A549 (cell line): ENCODE measurements around the gene MACF1. TPM values are rescaled to one million over a fixed set of nuclear protein-coding genes. Genes with fewer than 3 reads are reported as not detected.
A peak's percentile ranks its signal among the peaks of the same experiment; 100 is the strongest.

ENCODE experiments used
- ATAC-seq, 2 experiments: fragments of 200-7000 bp in 1 of 2; fragments of >200 bp in 1 of 2; cut with Nextera tagmentation in 1 of 2; cut with Tn5 transposase in 1 of 2; 3 replicates each; pipeline versions ENCODE4 v1.8.0 to v1.9.1; 2018 to 2020; ENCODE audit warnings: mild to moderate bottlenecking in 1 of 2, moderate library complexity in 1 of 2
- CTCF ChIA-PET: fragments of 300-600 bp; sonication (Branson Sonifier 250); formaldehyde crosslinking; extraction: SDS; loops from one replicate; lab custom pipeline; 2021; ENCODE audit warnings: antibody characterized with exemption, inconsistent platforms; lab: Yijun Ruan, JAX
- POLR2A ChIA-PET: fragments of 350-600 bp; formaldehyde crosslinking; extraction: SDS; loops from one replicate; lab custom pipeline; 2021; ENCODE audit warnings: antibody characterized with exemption, inconsistent platforms; lab: Yijun Ruan, JAX
- DNase-seq, 2 experiments: peaks; one replicate each; pipeline versions ENCODE4 v3.0.0 to v3.0.0-alpha.2; 2011 to 2016; ENCODE audit warnings: low read depth in 1 of 2, low spot score in 1 of 2
- FAIRE-seq: peaks from 2 replicates; lab custom pipeline; 2011; peaks lifted over from hg19 to GRCh38; lab: Jason Lieb, UNC
- H3K27ac ChIP-seq, 2 experiments: fragments of >200 bp; sonication (Bioruptor Twin); formaldehyde crosslinking; 3 replicates each; pipeline ENCODE4 v1.5.1; 2016 to 2017
- H3K4me1 ChIP-seq: fragments of >200 bp; sonication (Bioruptor Twin); formaldehyde crosslinking; 3 replicates; pipeline ENCODE4 v1.6.1; 2016
- H3K4me2 ChIP-seq: fragments of >200 bp; sonication (Bioruptor Twin); formaldehyde crosslinking; 3 replicates; pipeline ENCODE4 v1.6.1; 2016
- H3K4me3 ChIP-seq: fragments of >200 bp; sonication (Bioruptor Twin); formaldehyde crosslinking; 3 replicates; pipeline ENCODE4 v1.5.1; 2016
- H3K9me3 ChIP-seq: fragments of >200 bp; sonication (Bioruptor Twin); formaldehyde crosslinking; 3 replicates; pipeline ENCODE4 v1.6.1; 2016
- CBX8 ChIP-seq: fragments of 200-600 bp; sonication (generic); IDR thresholded peaks from 2 replicates; pipeline ENCODE4 v1.6.1; 2016
- EHMT2 ChIP-seq: fragments of 200-600 bp; sonication (generic); IDR thresholded peaks from 2 replicates; pipeline ENCODE4 v1.6.1; 2016; ENCODE audit warnings: antibody characterized with exemption, low read depth, mild to moderate bottlenecking, moderate library complexity
- ESRRA ChIP-seq: fragments of 150-350 bp; IDR thresholded peaks from 2 replicates; pipeline ENCODE4 v1.6.1; 2014; ENCODE audit warnings: mild to moderate bottlenecking, low read length, borderline replicate concordance
- FOSL2 ChIP-seq, 2 experiments: fragments of 450-650 bp in 1 of 2; fragments of >200 bp in 1 of 2; sonication (Bioruptor Twin) in 1 of 2; formaldehyde crosslinking; IDR thresholded peaks; 2 replicates each; pipeline versions ENCODE4 v1.5.0 to v1.6.1; 2016 to 2020; ENCODE audit warnings: mild to moderate bottlenecking in 1 of 2, moderate library complexity in 1 of 2
- FOXS1 ChIP-seq: fragments of 250-450 bp; sonication (Bioruptor Pico); IDR thresholded peaks from 2 replicates; pipeline ENCODE4 v1.5.0; 2020; ENCODE audit warnings: mild to moderate bottlenecking, moderate library complexity
- GATA3 ChIP-seq: IDR thresholded peaks from 2 replicates; pipeline ENCODE4 v1.6.1; 2012; ENCODE audit warnings: borderline replicate concordance
- JUN ChIP-seq, 2 experiments: fragments of >200 bp; sonication (Bioruptor Twin); formaldehyde crosslinking; IDR thresholded peaks; 2 replicates in 1 of 2; 3 replicates in 1 of 2; pipeline ENCODE4 v1.6.1; 2016 to 2017
- JUNB ChIP-seq: fragments of >200 bp; sonication (Bioruptor Twin); formaldehyde crosslinking; IDR thresholded peaks from 2 replicates; pipeline ENCODE4 v1.6.1; 2016
- KDM1A ChIP-seq: fragments of 200-600 bp; sonication (generic); IDR thresholded peaks from 2 replicates; pipeline ENCODE4 v1.6.1; 2016; ENCODE audit warnings: low read depth, mild to moderate bottlenecking
- KDM5A ChIP-seq: fragments of 200-600 bp; sonication (generic); IDR thresholded peaks from 2 replicates; pipeline ENCODE4 v1.6.1; 2016; ENCODE audit warnings: antibody characterized with exemption, mild to moderate bottlenecking
- MAFK ChIP-seq: fragments of 450-650 bp; IDR thresholded peaks from 2 replicates; pipeline ENCODE4 v1.6.1; 2014; ENCODE audit not compliant: partially characterized antibody
- NFE2L2 ChIP-seq: fragments of 150-350 bp; conservative IDR thresholded peaks from 2 replicates; pipeline ENCODE4 v1.6.1; 2014; ENCODE audit warnings: low read length
- RFX5 ChIP-seq: fragments of 450-650 bp; IDR thresholded peaks from 2 replicates; pipeline ENCODE4 v1.7.1; 2014; ENCODE audit warnings: antibody characterized with exemption, mild to moderate bottlenecking, moderate library complexity
- RNF2 ChIP-seq: fragments of 200-600 bp; sonication (generic); IDR thresholded peaks from 2 replicates; pipeline ENCODE4 v1.6.1; 2016; ENCODE audit warnings: low read depth, mild to moderate bottlenecking, antibody characterized with exemption, moderate library complexity, borderline replicate concordance
- SMC3 ChIP-seq: fragments of >200 bp; sonication (Bioruptor Twin); formaldehyde crosslinking; IDR thresholded peaks from 3 replicates; pipeline ENCODE4 v1.6.1; 2018; ENCODE audit warnings: inconsistent platforms
- SREBF2 ChIP-seq: fragments of 450-650 bp; IDR thresholded peaks from 2 replicates; pipeline ENCODE4 v1.6.1; 2014; ENCODE audit warnings: mild to moderate bottlenecking, moderate library complexity
- TFCP2L1 ChIP-seq: fragments of 250-450 bp; sonication (Bioruptor Pico); IDR thresholded peaks from 2 replicates; pipeline ENCODE4 v1.5.0; 2021; ENCODE audit warnings: mild to moderate bottlenecking
- ZC3H11A ChIP-seq: fragments of 450-650 bp; IDR thresholded peaks from 2 replicates; pipeline ENCODE4 v1.6.1; 2014; ENCODE audit warnings: antibody characterized with exemption, mild to moderate bottlenecking
- ZFP36 ChIP-seq: fragments of 450-650 bp; IDR thresholded peaks from 2 replicates; pipeline ENCODE4 v1.6.1; 2014; ENCODE audit warnings: borderline replicate concordance; ENCODE audit not compliant: partially characterized antibody
- WGBS: methylation state at CpG from one replicate; pipeline ENCODE4 v1.1.6; 2017; ENCODE audit errors: missing lambda C conversion rate; 5-methylcytosine and 5-hydroxymethylcytosine counted together
- polyA plus RNA-seq, 4 experiments: library from polyadenylated mRNA; depleted of rRNA in 3 of 4; stranded (reverse); fragments of >200 nt; fragmentation: RNase III in 1 of 4; extraction: RNeasy Plus Mini Kit Qiagen cat#74134 plus additional on column Dnase treatment in 1 of 4; gene quantifications; 2 replicates in 3 of 4; 3 replicates in 1 of 4; pipeline ENCODE4 v1.2.3, GENCODE V29; 2011 to 2017
- TF ChIP-seq, protein P1 (sequence below): IDR thresholded peaks from 2 replicates; pipeline ENCODE4 v1.6.1; 2012
- TF ChIP-seq, protein P2 (sequence below): fragments of 150-350 bp; IDR thresholded peaks from 2 replicates; pipeline ENCODE4 v1.6.1; 2014; ENCODE audit warnings: low read depth, mild to moderate bottlenecking, low read length
- TF ChIP-seq, protein P3 (sequence below): IDR thresholded peaks from 2 replicates; pipeline ENCODE4 v1.6.1; 2012
- TF ChIP-seq, protein P4 (sequence below): fragments of 450-650 bp; IDR thresholded peaks from 2 replicates; pipeline ENCODE4 v1.6.1; 2014; ENCODE audit warnings: antibody characterized with exemption
- TF ChIP-seq, protein P5 (sequence below): fragments of >200 bp; sonication (Bioruptor Twin); formaldehyde crosslinking; IDR thresholded peaks from 3 replicates; pipeline ENCODE4 v1.5.1; 2016
- TF ChIP-seq, protein P6 (sequence below): fragments of >200 bp; sonication (Bioruptor Twin); formaldehyde crosslinking; IDR thresholded peaks from 2 replicates; pipeline ENCODE4 v1.6.1; 2016

The MACF1 gene
- polyA plus RNA-seq, 2 of the 4 experiments (the other 2 are of a cell fraction): 45.7 to 64.2 TPM

DNA sequence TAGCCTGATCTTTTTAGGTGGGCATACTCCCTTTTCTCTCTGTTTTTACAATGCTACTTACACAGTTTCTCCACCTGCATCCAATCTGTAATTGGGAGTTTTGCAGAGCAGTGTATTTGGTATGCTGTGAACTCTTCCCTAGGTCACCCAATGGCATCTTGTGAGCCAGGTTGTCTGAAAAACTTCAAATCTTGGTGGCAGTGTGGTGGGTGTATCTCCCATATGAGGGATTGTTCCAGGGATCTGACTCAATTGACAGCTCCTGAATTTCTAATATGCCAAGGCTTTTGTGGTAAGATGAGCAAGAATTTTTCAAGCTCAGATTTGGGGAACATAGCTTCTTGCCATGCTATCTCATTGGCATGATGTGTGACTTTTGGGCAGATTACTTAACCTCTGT, 47.2 kb upstream of the MACF1 start (continued):
- TF ChIP-seq, protein P1, sequence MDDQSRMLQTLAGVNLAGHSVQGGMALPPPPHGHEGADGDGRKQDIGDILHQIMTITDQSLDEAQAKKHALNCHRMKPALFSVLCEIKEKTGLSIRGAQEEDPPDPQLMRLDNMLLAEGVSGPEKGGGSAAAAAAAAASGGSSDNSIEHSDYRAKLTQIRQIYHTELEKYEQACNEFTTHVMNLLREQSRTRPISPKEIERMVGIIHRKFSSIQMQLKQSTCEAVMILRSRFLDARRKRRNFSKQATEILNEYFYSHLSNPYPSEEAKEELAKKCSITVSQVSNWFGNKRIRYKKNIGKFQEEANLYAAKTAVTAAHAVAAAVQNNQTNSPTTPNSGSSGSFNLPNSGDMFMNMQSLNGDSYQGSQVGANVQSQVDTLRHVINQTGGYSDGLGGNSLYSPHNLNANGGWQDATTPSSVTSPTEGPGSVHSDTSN: no peak
- TF ChIP-seq JUNB: no peak
- TF ChIP-seq SREBF2: no peak
- TF ChIP-seq GATA3: no peak
- TF ChIP-seq SMC3: no peak
- no peak for TF ChIP-seq JUN (IDR thresholded peaks at IDR 0.05)

DNA sequence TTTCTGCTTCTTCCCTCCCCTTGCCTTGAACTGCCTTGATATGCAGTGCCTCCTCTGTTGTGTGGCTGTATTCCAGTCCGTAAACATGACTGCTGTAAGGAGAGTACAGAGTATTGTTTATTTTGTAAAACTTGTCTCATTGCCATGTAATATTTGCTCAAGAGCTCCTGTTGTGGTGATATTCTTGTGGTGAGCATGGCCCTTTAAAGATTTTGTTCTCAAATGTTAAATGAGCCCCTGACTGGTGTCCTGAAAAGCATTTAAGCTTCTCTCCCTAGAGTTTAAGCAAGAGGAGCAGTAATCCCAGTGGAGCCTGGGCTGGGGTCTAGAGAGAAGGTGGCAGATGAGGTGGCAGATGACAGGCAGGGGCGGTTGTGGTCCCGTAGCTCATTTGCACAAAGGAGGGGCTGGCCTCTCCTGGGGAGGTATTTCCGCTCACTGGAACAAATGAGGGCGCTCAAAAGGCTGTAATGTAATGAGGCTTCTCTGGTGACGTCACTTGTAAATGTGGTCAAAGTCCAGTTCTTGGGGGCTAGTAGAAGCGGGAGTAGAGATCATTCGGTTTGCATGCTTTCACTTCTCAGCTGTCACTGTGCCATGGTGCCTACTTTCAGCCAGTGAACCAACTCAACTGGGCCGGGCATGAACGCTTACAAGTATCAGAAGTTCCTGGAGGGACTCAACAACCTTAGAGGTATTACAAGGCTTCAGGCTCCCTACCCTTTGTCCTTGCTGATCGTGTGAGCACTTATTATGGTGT, 46.0 kb upstream of the MACF1 start:
- peak overlapping the region; percentile 48 for H3K4me3 ChIP-seq
- CTCF ChIA-PET: interaction anchor here (0.6 to 3.2 kb wide), 12 partner anchors 14 to 207 kb away, joined by 3 to 16 read pairs (median 4); no protein-coding TSS in a partner anchor
- DNase-seq (peak; percentile 22 to 85), FAIRE-seq (no peak), ATAC-seq (peak; percentile 85 to 87)
- H3K4me1 ChIP-seq: peaks cover 55% of the 10 kb centered on the region
- TF ChIP-seq, protein P2, sequence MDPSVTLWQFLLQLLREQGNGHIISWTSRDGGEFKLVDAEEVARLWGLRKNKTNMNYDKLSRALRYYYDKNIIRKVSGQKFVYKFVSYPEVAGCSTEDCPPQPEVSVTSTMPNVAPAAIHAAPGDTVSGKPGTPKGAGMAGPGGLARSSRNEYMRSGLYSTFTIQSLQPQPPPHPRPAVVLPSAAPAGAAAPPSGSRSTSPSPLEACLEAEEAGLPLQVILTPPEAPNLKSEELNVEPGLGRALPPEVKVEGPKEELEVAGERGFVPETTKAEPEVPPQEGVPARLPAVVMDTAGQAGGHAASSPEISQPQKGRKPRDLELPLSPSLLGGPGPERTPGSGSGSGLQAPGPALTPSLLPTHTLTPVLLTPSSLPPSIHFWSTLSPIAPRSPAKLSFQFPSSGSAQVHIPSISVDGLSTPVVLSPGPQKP: no peak
- TF ChIP-seq, protein P3, sequence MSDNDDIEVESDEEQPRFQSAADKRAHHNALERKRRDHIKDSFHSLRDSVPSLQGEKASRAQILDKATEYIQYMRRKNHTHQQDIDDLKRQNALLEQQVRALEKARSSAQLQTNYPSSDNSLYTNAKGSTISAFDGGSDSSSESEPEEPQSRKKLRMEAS: 0 out of 2 replicates have a peak, but pooled peaks have one; percentile 24
- TF ChIP-seq FOSL2 (IDR thresholded peaks at IDR 0.05) (no peak), FOSL2 (CRISPR knock-in tag; IDR thresholded peaks at IDR 0.05) (peak; percentile 60)
- POLR2A ChIA-PET: interaction anchor here (0.5 to 1.2 kb wide), 3 partner anchors 13 to 722 kb away, joined by 3 read pairs; no protein-coding TSS in a partner anchor
- H3K4me2 ChIP-seq: peak overlapping the region; percentile 98
- peak overlapping the region; percentile 69 to 71 for H3K27ac ChIP-seq
- WGBS: 4% methylated on average over 11 of the region's 11 CpGs
- no peaks in the 10 kb centered on the region for H3K9me3 ChIP-seq

DNA sequence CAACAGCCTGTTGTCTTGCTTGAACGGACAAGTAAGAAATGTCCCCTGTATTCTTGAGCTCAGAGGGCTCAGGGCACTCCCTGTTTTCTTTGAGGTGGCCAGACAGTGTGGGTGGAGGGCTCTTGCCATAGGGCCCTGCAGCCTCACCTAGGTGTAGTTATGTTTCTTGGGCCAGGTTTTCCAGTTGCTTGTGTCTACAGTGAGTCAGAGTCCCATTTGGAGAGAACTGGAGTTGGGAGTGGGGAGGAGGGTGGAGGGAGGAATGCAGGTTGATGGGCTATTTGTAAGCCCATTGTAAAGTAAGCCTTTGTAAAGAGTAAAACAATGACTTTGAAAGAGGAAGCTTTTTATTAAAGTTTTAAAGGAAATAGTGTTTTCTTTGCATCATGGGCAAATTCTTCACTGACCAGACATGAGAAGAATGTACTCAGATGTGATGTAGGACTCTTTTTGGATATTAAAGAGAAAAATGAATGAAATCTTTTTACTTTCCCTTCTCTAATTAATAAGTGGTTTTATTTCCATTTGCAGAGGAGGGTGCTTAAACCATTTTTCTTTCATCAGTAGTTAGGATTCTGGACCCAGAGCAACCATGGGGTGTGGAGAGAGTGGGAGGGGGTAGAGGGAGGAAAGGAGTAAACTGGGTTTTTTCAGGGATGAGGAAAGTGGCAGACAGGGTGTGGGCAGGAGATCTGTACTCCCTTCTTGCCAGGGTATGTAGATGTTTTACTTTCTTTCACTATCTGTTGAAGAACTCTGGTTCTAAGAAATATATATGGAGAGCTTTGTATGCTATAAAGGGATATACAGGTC, 45.1 kb upstream of the MACF1 start:
- peak overlapping the region; percentile 69 to 71 for H3K27ac ChIP-seq
- CTCF ChIA-PET: interaction anchor here (0.9 to 3.2 kb wide), 10 partner anchors 15 to 99 kb away, joined by 3 to 16 read pairs (median 5); no protein-coding TSS in a partner anchor
- POLR2A ChIA-PET: interaction anchor here (0.5 to 1.2 kb wide), 2 partner anchors 14 to 721 kb away, joined by 3 read pairs; no protein-coding TSS in a partner anchor
- H3K9me3 ChIP-seq: no peaks in the 10 kb centered on the region
- peaks cover 46% of the 10 kb centered on the region for H3K4me1 ChIP-seq
- peak overlapping the region; percentile 98 for H3K4me2 ChIP-seq
- FAIRE-seq (no peak), DNase-seq (peak in 1 of 2 experiments; percentile 48), ATAC-seq (peak; percentile 61 to 70)
- H3K4me3 ChIP-seq: peak overlapping the region; percentile 48
- WGBS: 11% methylated on average over 1 of the region's 1 CpG
- TF ChIP-seq FOXS1: no peak
- no peak for TF ChIP-seq KDM5A
- no peak for TF ChIP-seq RFX5
- TF ChIP-seq RNF2: no peak
- TF ChIP-seq TFCP2L1: no peak
- no peak for TF ChIP-seq EHMT2
- TF ChIP-seq ZC3H11A: no peak
- no peak for TF ChIP-seq ZFP36
- TF ChIP-seq, protein P4, sequence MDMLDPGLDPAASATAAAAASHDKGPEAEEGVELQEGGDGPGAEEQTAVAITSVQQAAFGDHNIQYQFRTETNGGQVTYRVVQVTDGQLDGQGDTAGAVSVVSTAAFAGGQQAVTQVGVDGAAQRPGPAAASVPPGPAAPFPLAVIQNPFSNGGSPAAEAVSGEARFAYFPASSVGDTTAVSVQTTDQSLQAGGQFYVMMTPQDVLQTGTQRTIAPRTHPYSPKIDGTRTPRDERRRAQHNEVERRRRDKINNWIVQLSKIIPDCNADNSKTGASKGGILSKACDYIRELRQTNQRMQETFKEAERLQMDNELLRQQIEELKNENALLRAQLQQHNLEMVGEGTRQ: no peak
- TF ChIP-seq ESRRA: no peak
- TF ChIP-seq, protein P5, sequence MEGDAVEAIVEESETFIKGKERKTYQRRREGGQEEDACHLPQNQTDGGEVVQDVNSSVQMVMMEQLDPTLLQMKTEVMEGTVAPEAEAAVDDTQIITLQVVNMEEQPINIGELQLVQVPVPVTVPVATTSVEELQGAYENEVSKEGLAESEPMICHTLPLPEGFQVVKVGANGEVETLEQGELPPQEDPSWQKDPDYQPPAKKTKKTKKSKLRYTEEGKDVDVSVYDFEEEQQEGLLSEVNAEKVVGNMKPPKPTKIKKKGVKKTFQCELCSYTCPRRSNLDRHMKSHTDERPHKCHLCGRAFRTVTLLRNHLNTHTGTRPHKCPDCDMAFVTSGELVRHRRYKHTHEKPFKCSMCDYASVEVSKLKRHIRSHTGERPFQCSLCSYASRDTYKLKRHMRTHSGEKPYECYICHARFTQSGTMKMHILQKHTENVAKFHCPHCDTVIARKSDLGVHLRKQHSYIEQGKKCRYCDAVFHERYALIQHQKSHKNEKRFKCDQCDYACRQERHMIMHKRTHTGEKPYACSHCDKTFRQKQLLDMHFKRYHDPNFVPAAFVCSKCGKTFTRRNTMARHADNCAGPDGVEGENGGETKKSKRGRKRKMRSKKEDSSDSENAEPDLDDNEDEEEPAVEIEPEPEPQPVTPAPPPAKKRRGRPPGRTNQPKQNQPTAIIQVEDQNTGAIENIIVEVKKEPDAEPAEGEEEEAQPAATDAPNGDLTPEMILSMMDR: no peak
- TF ChIP-seq MAFK: no peak
- no peak for TF ChIP-seq CBX8
- no peak for TF ChIP-seq KDM1A
- TF ChIP-seq, protein P2: no peak
- no peak for TF ChIP-seq NFE2L2
- TF ChIP-seq, protein P6, sequence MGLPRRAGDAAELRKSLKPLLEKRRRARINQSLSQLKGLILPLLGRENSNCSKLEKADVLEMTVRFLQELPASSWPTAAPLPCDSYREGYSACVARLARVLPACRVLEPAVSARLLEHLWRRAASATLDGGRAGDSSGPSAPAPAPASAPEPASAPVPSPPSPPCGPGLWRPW: no peak
